NCI-H1417 treated with DMSO at 0.1 percent for 48 hours (cell line): ENCODE results near the gene MTCH2.
"Not testable (repeated sequence)": the region's sequence is repeated elsewhere in the genome, so short reads cannot be mapped to it uniquely, and the experiment has no call there.

Source experiments
- DNase-seq: peaks from one replicate; lab custom pipeline; 2025; lab: John Stamatoyannopoulos, UW

Gene MTCH2

GRCh38 chr11:47642099-47642855, at the start of gene MTCH2:
TSS of gene MTCH2 (minus strand) at chr11:47642559. CDS start at chr11:47642465, 94 bp downstream.
- peak; percentile 82 for DNase-seq

DNA sequence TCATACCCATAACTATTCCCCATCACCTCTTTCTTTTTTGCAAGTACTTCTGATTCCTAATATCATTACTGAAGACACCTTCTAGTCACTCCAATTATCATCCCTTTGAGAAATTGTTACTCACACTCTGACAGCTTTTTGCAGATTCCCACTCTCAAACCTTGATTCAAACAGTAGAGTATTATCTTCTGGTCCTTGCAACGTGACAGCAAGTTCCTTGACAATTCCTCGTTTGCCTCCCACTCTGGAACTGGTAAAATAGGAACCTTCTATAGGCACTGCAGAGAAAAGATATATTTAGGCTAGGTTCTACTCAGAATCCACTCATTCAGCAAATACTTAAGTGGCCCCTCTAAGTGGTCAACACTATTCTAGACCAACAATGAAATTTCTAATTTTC, 49.6 kb upstream of the MTCH2 start:
- no peak for DNase-seq

DNA sequence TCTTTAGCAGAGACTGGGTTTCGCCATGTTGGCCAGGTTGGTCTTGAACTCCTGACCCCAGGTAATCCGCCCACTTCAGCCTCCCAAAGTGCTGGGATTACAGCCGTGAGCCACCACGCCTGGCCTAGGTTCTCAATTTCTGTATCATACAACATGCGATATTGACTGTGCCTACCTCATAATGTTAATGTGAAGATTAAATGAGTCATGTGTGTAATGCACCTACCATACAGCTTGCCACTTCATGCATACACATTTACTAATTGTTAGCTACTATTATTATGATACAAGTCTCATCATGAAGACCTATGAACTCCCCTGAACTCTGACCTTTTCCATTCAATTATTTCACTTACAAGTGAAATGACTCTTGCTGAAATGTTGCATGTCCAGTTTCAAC, 47.1 kb upstream of the MTCH2 start:
- no peak for DNase-seq

DNA sequence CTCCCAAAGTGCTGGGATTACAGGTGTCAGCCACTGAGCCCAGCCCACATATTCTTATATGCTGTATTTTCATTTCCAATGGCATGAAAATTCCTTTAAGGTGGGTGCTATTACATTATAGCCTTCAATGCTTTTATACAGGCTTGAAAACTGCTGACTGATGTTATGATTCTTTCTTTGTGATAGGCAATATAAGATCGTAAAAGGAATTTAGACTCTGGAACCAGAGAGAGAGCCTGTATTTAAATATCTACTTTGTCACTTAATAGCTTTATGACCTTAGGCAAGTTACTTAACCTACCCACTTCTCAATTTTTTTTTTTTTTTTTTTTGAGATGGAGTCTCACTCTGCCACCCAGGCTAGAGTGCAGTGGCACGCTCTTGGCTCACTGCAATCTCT, 46.6 kb upstream of the MTCH2 start:
- DNase-seq: no peak

DNA sequence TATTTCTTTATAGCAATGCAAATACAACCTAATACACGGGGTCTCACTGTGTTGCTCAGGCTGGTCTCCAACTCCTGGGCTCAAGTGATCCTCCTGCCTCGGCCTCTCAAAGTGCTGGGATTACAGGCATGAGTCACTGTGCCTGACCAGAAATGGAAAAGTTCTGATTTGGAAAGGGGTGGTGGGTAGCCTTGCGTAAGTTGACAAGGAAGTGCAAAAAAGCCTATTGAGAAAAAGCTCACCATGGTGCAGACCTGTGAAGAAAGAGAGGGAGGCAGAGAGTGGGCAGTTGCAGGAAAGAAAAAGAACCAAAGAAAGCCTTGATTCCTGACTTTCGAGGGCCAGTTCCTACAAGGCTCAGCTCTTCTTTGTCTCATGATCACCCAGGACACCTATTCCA, 45.8 kb upstream of the MTCH2 start:
- no peak for DNase-seq

- not testable (repeated sequence) for DNase-seq
Measured at GRCh38 chr11:47686704-47687103, 44.3 kb upstream of the MTCH2 start.

- no peak for DNase-seq
Measured at GRCh38 chr11:47686151-47686550, 43.8 kb upstream of the MTCH2 start.

GRCh38 chr11:47675851-47676250, 33.5 kb upstream of the MTCH2 start:
- DNase-seq: no peak

DNA sequence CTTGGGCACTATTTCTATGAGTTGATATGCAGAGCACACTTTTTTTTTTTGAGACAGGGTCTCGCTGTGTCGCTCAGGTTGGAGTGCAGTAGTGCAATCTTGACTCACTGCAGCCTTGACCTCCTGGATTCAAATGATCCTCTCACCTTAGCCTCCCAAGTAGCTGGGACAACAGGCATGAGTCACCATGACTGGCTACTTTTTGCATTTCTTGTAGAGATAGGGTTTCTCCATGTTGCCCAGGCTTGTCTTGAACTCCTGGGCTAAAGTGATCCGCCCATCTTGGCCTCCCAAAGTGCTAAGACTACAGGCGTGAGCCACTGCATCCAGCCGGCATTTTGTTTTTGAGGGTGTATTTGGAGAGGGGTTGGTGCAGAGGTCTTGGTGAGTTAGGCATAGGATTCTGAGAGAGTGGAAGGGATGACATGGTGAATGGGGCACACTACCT, 29.9 kb upstream of the MTCH2 start:
- no peak for DNase-seq

DNA sequence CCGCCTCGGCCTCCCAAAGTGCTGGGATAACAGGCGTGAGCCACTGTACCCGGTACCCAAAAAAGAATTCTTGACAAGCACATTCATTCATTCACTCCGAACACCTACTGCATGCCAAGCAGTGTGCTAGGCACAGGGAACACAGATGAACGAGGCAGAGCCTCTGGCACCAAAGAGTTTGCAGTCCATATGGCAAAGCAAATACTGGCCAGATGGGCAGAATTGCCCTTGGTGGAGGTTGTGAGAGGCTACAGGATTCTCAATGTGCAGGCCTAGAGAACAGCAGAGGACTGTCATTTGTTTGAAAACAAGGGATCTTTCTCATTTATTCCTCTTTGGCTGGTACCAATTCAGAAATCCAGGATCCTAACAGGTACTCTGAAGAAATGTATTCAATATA, 27.5 kb upstream of the MTCH2 start:
- DNase-seq: no peak

DNA sequence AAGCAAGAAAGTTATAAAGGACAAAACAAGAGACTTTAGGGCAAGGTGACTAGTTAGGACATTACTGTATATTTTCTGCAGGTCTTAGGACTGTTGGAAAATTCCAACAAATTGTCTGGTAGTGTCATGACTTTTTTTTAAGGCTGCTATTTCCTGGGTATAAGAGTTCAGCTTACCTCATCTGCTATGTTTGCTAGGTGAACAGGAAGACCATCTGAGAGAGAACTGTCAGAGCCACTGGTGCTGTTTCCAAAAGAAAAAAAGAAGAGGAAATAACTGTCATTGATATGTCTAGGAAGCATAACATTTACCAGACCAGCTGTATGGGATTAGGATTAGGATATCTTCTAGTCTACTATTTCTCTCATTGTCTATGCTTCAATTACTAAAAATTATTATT, 26.3 kb upstream of the MTCH2 start:
- DNase-seq: no peak

- no peak for DNase-seq
Measured at GRCh38 chr11:47667555-47667954, 25.2 kb upstream of the MTCH2 start.

- no peak for DNase-seq
Measured at GRCh38 chr11:47667135-47667534, 24.8 kb upstream of the MTCH2 start.

- not testable (repeated sequence) for DNase-seq
Measured at GRCh38 chr11:47664936-47665335, 22.6 kb upstream of the MTCH2 start.

GRCh38 chr11:47661245-47661644, 18.9 kb upstream of the MTCH2 start:
- no peak for DNase-seq

GRCh38 chr11:47659276-47659675, 16.9 kb upstream of the MTCH2 start:
- no peak for DNase-seq

DNA sequence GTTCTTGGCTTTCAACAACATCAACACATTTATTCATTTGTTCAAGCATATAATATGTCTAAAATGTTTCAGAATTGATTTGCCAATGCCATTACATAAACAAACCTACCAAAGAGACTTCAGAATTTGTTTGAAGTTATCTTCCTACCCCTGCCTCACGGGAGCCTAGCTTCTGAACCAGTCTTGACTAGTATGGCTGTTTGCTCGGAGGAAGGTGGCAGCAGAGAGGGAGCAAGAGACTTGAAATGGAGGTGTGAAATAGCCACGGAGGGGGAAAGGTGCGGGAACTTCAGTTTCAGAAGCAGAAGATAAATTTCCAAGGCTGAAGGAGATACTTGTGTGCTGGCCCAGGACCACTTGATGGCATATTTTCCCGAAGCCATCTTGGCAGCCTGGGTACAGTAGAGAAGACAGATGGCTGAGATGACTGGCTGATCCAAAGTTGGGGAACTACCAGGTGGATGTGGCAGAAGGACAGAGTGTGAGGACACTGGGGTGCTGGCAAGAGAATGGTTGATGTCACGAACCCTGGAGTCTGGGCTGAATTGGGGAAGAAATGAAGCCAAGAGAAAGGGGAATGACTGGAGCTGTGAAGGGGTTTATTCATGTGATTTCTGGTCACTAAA, 14.0 kb upstream of the MTCH2 start:
- no peak for DNase-seq

- DNase-seq: no peak
Measured at GRCh38 chr11:47651818-47652469, 9.6 kb upstream of the MTCH2 start.

GRCh38 chr11:47649276-47649675, 6.9 kb upstream of the MTCH2 start:
- DNase-seq: no peak

DNA sequence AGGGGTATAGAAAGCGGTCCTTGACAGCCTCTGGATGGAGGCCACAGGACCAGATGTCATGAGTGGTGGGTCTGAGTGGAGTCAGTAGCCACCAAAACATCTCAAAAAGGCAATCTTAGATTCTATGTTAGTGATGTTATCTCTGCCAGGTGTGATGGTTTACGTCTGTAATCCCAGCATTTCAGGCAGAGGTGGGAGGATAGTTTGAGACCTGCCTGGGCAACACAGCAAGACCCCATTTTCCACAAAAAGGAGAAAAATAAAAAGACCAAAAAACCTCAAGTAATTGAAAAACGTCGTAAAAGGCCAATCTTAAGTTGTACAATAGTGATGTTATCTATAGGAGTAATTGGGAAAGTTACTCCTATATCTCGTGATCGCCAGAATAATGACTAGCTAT, 3.7 kb upstream of the MTCH2 start:
- DNase-seq: no peak

- DNase-seq: no peak
Measured at GRCh38 chr11:47645500-47645899, 3.1 kb upstream of the MTCH2 start.

GRCh38 chr11:47641600-47642098, 710 bp downstream of the MTCH2 start:
- DNase-seq: no peak

DNA sequence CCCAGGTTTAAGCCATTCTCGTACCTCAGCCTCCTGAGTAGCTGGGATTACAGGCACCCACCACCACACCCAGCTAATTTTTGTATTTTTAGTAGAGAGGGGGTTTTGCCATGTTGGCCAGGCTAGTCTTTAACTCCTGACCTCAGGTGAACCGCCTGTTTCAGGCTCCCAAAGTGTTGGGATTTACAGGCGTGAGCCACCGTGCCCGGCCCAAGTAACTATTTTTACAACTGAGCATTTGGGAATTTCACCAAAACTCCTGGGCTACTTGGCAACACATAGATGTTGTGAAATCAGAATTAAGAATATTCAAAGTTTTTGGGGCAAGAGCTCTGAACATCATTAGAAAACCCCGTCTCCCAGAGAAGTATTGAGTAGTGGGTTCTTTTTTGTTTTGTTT, 1.9 kb downstream of the MTCH2 start:
- DNase-seq: not testable (repeated sequence)
